Breast epithelium (tissue), 4 donors: ENCODE results near the gene PCDH9. TPM values are rescaled to one million over a fixed set of nuclear protein-coding genes. Genes with fewer than 3 reads are reported as not detected.

ENCODE experiments used
- DNase-seq, 2 donors: peaks; one replicate each; pipeline ENCODE4 v3.0.0-alpha.2; 2019; ENCODE audit warnings: low spot score in 2 of 2
- H3K27ac ChIP-seq, 2 donors: fragments of 200-600 bp; sonication (generic) in 1 of 2; one replicate each; pipeline ENCODE4 v1.5.1; 2016 to 2019; ENCODE audit warnings: mild to moderate bottlenecking in 1 of 2
- H3K27me3 ChIP-seq, 2 donors: fragments of 200-600 bp; sonication (generic) in 1 of 2; one replicate each; pipeline versions ENCODE4 v1.5.1 to v1.6.0; 2017 to 2019; ENCODE audit warnings: control low read depth in 1 of 2, mild to moderate bottlenecking in 1 of 2
- H3K36me3 ChIP-seq: fragments of 200-600 bp; one replicate; pipeline ENCODE4 v1.5.1; 2019
- H3K4me1 ChIP-seq, 2 donors: fragments of 200-600 bp; sonication (generic); one replicate each; pipeline ENCODE4 v1.5.1; 2016 to 2019; ENCODE audit warnings: control low read depth in 1 of 2
- H3K4me3 ChIP-seq, 3 donors: fragments of 200-600 bp; sonication (generic); 1 replicate in 2 of 3; 2 replicates in 1 of 3; pipeline ENCODE4 v1.5.1; 2016 to 2019; ENCODE audit warnings: mild to moderate bottlenecking in 3 of 3, moderate library complexity in 2 of 3
- H3K9me3 ChIP-seq, 2 donors: fragments of 200-600 bp; sonication (generic) in 1 of 2; one replicate each; pipeline ENCODE4 v1.5.1; 2016 to 2019; ENCODE audit warnings: control low read depth in 1 of 2
- CTCF ChIP-seq, 3 donors: fragments of 450-650 bp; IDR thresholded peaks; one replicate each; pipeline ENCODE4 v1.5.1; 2016 to 2017; ENCODE audit warnings: antibody characterized with exemption in 3 of 3, mild to moderate bottlenecking in 3 of 3, moderate library complexity in 3 of 3
- POLR2A ChIP-seq: fragments of 450-650 bp; IDR thresholded peaks from one replicate; pipeline ENCODE4 v1.6.1; 2016; ENCODE audit warnings: antibody characterized with exemption, mild to moderate bottlenecking, moderate library complexity
- POLR2AphosphoS5 ChIP-seq, 3 donors: sonication (generic); formaldehyde crosslinking; IDR thresholded peaks; one replicate each; pipeline ENCODE4 v1.6.1; 2017; ENCODE audit warnings: antibody characterized with exemption in 3 of 3
- intact Hi-C: fragments of 100-400 bp; cut with DNase I; formaldehyde crosslinking; loops from one replicate; pipeline ENCODE4 v1.15.1; 2023; ENCODE audit warnings: low total_unique reads
- total RNA-seq, 3 donors: library from RNA; depleted of rRNA; stranded (reverse); fragments of >200 nt; gene quantifications; one replicate each; pipeline ENCODE4 v1.1.0, GENCODE V29; 2016

PCDH9 gene
- total RNA-seq, 3 donors from 2014 or later, result 0.98 to 26.7 (median 3.7) TPM

- no peak overlapping the region for H3K4me3 ChIP-seq
- TF ChIP-seq CTCF (IDR thresholded peaks at IDR 0.05) (no peak), POLR2A (no peak), POLR2AphosphoS5 (IDR thresholded peaks at IDR 0.05) (no peak)
- no peaks in the 10 kb centered on the region for H3K4me1 ChIP-seq
- H3K27me3 ChIP-seq, result no peaks in the 10 kb centered on the region
- DNase-seq, result no peak
- intact Hi-C loops, result no loop called here
- no peaks in the 10 kb centered on the region for H3K36me3 ChIP-seq
- no peaks in the 10 kb centered on the region for H3K9me3 ChIP-seq
- H3K27ac ChIP-seq, result no peak overlapping the region
Observed at GRCh38 chr13:66425741-66426140, 804.4 kb downstream of the PCDH9 start.

- intact Hi-C loops, result no loop called here
- Histone ChIP-seq H3K27ac (no peak overlapping the region), H3K36me3 (no peaks in the 10 kb centered on the region), H3K9me3 (no peaks in the 10 kb centered on the region), H3K4me1 (no peaks in the 10 kb centered on the region), H3K4me3 (no peak overlapping the region), H3K27me3 (no peaks in the 10 kb centered on the region)
- no peak for TF ChIP-seq POLR2A
- no peak for TF ChIP-seq CTCF (IDR thresholded peaks at IDR 0.05)
- no peak for TF ChIP-seq POLR2AphosphoS5 (IDR thresholded peaks at IDR 0.05)
- no peak for DNase-seq
Observed at GRCh38 chr13:66424422-66424821, 805.7 kb downstream of the PCDH9 start.

- no peaks in the 10 kb centered on the region for H3K27me3 ChIP-seq
- intact Hi-C loops, result no loop called here
- no peaks in the 10 kb centered on the region for H3K36me3 ChIP-seq
- no peak overlapping the region for H3K27ac ChIP-seq
- DNase-seq, result no peak
- no peaks in the 10 kb centered on the region for H3K4me1 ChIP-seq
- no peak overlapping the region for H3K4me3 ChIP-seq
- no peaks in the 10 kb centered on the region for H3K9me3 ChIP-seq
- TF ChIP-seq POLR2A (no peak), POLR2AphosphoS5 (IDR thresholded peaks at IDR 0.05) (no peak), CTCF (IDR thresholded peaks at IDR 0.05) (no peak)
Observed at GRCh38 chr13:66415444-66415843, 814.7 kb downstream of the PCDH9 start.

- Histone ChIP-seq H3K4me1 (no peaks in the 10 kb centered on the region), H3K9me3 (no peaks in the 10 kb centered on the region), H3K36me3 (no peaks in the 10 kb centered on the region), H3K4me3 (no peak overlapping the region), H3K27ac (no peak overlapping the region), H3K27me3 (no peaks in the 10 kb centered on the region)
- TF ChIP-seq POLR2A (no peak), POLR2AphosphoS5 (IDR thresholded peaks at IDR 0.05) (no peak), CTCF (IDR thresholded peaks at IDR 0.05) (no peak)
- no peak for DNase-seq
- intact Hi-C loops, result no loop called here
Observed at GRCh38 chr13:66414066-66414800, 815.9 kb downstream of the PCDH9 start.

- TF ChIP-seq POLR2A (no peak), POLR2AphosphoS5 (IDR thresholded peaks at IDR 0.05) (no peak), CTCF (IDR thresholded peaks at IDR 0.05) (no peak)
- intact Hi-C loops, result no loop called here
Observed at GRCh38 chr13:66410314-66410713, 819.8 kb downstream of the PCDH9 start.

More at GRCh38 chr13:66410314-66410713, 819.8 kb downstream of the PCDH9 start:
- Histone ChIP-seq H3K27me3 (no peaks in the 10 kb centered on the region), H3K4me3 (no peak overlapping the region), H3K27ac (no peak overlapping the region), H3K9me3 (no peaks in the 10 kb centered on the region), H3K4me1 (no peaks in the 10 kb centered on the region), H3K36me3 (no peaks in the 10 kb centered on the region)
- no peak for DNase-seq
